Parathyroid adenoma (tissue), 2 donors: Measurements from ENCODE around the gene SLC7A1.

Experiments used
- H2AFZ ChIP-seq: fragments of 300-600 bp; sonication (generic); one replicate; pipeline ENCODE4 v1.7.0; 2017; ENCODE audit warnings: antibody characterized with exemption, mild to moderate bottlenecking
- H3K27ac ChIP-seq: fragments of 300-600 bp; sonication (generic); one replicate; pipeline ENCODE4 v1.7.0; 2017
- H3K27me3 ChIP-seq: fragments of 300-600 bp; sonication (generic); one replicate; pipeline ENCODE4 v1.7.0; 2017; ENCODE audit warnings: low read length; ENCODE audit not compliant: control insufficient read depth, insufficient read depth
- H3K36me3 ChIP-seq: fragments of 300-600 bp; sonication (generic); one replicate; pipeline ENCODE4 v1.7.0; 2017; ENCODE audit warnings: low read length; ENCODE audit not compliant: control insufficient read depth, insufficient read depth
- H3K4me1 ChIP-seq: fragments of 300-600 bp; sonication (generic); one replicate; pipeline ENCODE4 v1.7.0; 2017; ENCODE audit warnings: control low read depth
- H3K4me2 ChIP-seq: fragments of 300-600 bp; sonication (generic); one replicate; pipeline ENCODE4 v1.7.0; 2017; ENCODE audit warnings: low read length
- H3K4me3 ChIP-seq: fragments of 300-600 bp; sonication (generic); one replicate; pipeline ENCODE4 v1.7.0; 2017; ENCODE audit warnings: low read depth, low read length
- H3K79me2 ChIP-seq: fragments of 300-600 bp; sonication (generic); one replicate; pipeline ENCODE4 v1.7.0; 2017; ENCODE audit warnings: control low read depth
- H3K9ac ChIP-seq: fragments of 300-600 bp; sonication (generic); one replicate; pipeline ENCODE4 v1.7.0; 2017; ENCODE audit warnings: mild to moderate bottlenecking
- H3K9me3 ChIP-seq: fragments of 300-600 bp; sonication (generic); one replicate; pipeline ENCODE4 v1.7.0; 2017; ENCODE audit warnings: low read length; ENCODE audit not compliant: control insufficient read depth
- CTCF ChIP-seq: fragments of 300-600 bp; sonication (generic); IDR thresholded peaks from one replicate; pipeline ENCODE4 v1.7.0; 2017; ENCODE audit warnings: antibody characterized with exemption, mild to moderate bottlenecking
- donor health status: primary hyperparathyroidism.

SLC7A1 gene

GRCh38 chr13:29476046-29476445 lies 119.4 kb downstream of the SLC7A1 start:
- H3K27ac ChIP-seq, result no peak overlapping the region
- H3K79me2 ChIP-seq, result no peaks in the 10 kb centered on the region
- no peak overlapping the region for H3K4me2 ChIP-seq
- no peak overlapping the region for H3K4me3 ChIP-seq
- no peak for TF ChIP-seq CTCF
- no peaks in the 10 kb centered on the region for H3K4me1 ChIP-seq
- no peaks in the 10 kb centered on the region for H3K36me3 ChIP-seq
- H3K9ac ChIP-seq, result no peak overlapping the region
- H3K27me3 ChIP-seq, result no peaks in the 10 kb centered on the region
- no peaks in the 10 kb centered on the region for H3K9me3 ChIP-seq
- no peak overlapping the region for H2AFZ ChIP-seq

- Histone ChIP-seq H3K4me3 (no peak overlapping the region), H3K4me2 (no peak overlapping the region), H3K9me3 (no peaks in the 10 kb centered on the region), H3K79me2 (no peaks in the 10 kb centered on the region), H3K36me3 (no peaks in the 10 kb centered on the region), H3K4me1 (no peaks in the 10 kb centered on the region), H2AFZ (no peak overlapping the region), H3K27ac (no peak overlapping the region), H3K9ac (no peak overlapping the region), H3K27me3 (no peaks in the 10 kb centered on the region)
- no peak for TF ChIP-seq CTCF
Observed at GRCh38 chr13:29474991-29475390, 120.5 kb downstream of the SLC7A1 start.

- no peak overlapping the region for H3K9ac ChIP-seq
- TF ChIP-seq CTCF, result no peak
- no peak overlapping the region for H3K27ac ChIP-seq
- no peaks in the 10 kb centered on the region for H3K27me3 ChIP-seq
- H3K4me2 ChIP-seq, result no peak overlapping the region
- H3K4me3 ChIP-seq, result no peak overlapping the region
- no peaks in the 10 kb centered on the region for H3K9me3 ChIP-seq
- H3K79me2 ChIP-seq, result no peaks in the 10 kb centered on the region
- H3K4me1 ChIP-seq, result no peaks in the 10 kb centered on the region
- H3K36me3 ChIP-seq, result no peaks in the 10 kb centered on the region
- H2AFZ ChIP-seq, result no peak overlapping the region
Observed at GRCh38 chr13:29473166-29473565, 122.3 kb downstream of the SLC7A1 start.

GRCh38 chr13:29472332-29472961 lies 123.0 kb downstream of the SLC7A1 start:
- H3K36me3 ChIP-seq, result no peaks in the 10 kb centered on the region
- TF ChIP-seq CTCF, result peak; percentile 62
- no peak overlapping the region for H3K9ac ChIP-seq
- no peaks in the 10 kb centered on the region for H3K4me1 ChIP-seq
- no peak overlapping the region for H2AFZ ChIP-seq
- H3K4me2 ChIP-seq, result no peak overlapping the region
- H3K4me3 ChIP-seq, result no peak overlapping the region
- H3K79me2 ChIP-seq, result no peaks in the 10 kb centered on the region
- H3K27ac ChIP-seq, result no peak overlapping the region
- H3K9me3 ChIP-seq, result no peaks in the 10 kb centered on the region
- H3K27me3 ChIP-seq, result no peaks in the 10 kb centered on the region

- no peak overlapping the region for H3K4me2 ChIP-seq
- no peaks in the 10 kb centered on the region for H3K36me3 ChIP-seq
- TF ChIP-seq CTCF, result no peak
- H3K9me3 ChIP-seq, result no peaks in the 10 kb centered on the region
- H3K27me3 ChIP-seq, result no peaks in the 10 kb centered on the region
- H3K27ac ChIP-seq, result no peak overlapping the region
- H3K4me3 ChIP-seq, result no peak overlapping the region
- H2AFZ ChIP-seq, result no peak overlapping the region
- no peaks in the 10 kb centered on the region for H3K4me1 ChIP-seq
- no peaks in the 10 kb centered on the region for H3K79me2 ChIP-seq
- no peak overlapping the region for H3K9ac ChIP-seq
Observed at GRCh38 chr13:29471551-29471950, 123.9 kb downstream of the SLC7A1 start.
